IPS-15b (cell line): Measurements from ENCODE around the gene CHDH.

Experiments
- H3K27me3 ChIP-seq: one replicate; pipeline ENCODE4 v1.6.1; 2013; ENCODE audit warnings: low read length; ENCODE audit not compliant: control insufficient read depth, insufficient read depth
- H3K36me3 ChIP-seq: one replicate; pipeline ENCODE4 v1.6.1; 2013; ENCODE audit warnings: low read length; ENCODE audit not compliant: control insufficient read depth, insufficient read depth
- H3K4me1 ChIP-seq: one replicate; pipeline ENCODE4 v1.6.1; 2013; ENCODE audit warnings: mild to moderate bottlenecking, low read length; ENCODE audit not compliant: control insufficient read depth, insufficient read depth
- H3K4me3 ChIP-seq: one replicate; pipeline ENCODE4 v1.5.1; 2013; ENCODE audit warnings: low read depth, low read length
- H3K9ac ChIP-seq: one replicate; pipeline ENCODE4 v1.6.1; 2013; ENCODE audit warnings: low read depth, mild to moderate bottlenecking, low read length
- H3K9me3 ChIP-seq: one replicate; pipeline ENCODE4 v1.6.1; 2013; ENCODE audit warnings: mild to moderate bottlenecking, low read length; ENCODE audit not compliant: control insufficient read depth, insufficient read depth

CHDH gene

DNA sequence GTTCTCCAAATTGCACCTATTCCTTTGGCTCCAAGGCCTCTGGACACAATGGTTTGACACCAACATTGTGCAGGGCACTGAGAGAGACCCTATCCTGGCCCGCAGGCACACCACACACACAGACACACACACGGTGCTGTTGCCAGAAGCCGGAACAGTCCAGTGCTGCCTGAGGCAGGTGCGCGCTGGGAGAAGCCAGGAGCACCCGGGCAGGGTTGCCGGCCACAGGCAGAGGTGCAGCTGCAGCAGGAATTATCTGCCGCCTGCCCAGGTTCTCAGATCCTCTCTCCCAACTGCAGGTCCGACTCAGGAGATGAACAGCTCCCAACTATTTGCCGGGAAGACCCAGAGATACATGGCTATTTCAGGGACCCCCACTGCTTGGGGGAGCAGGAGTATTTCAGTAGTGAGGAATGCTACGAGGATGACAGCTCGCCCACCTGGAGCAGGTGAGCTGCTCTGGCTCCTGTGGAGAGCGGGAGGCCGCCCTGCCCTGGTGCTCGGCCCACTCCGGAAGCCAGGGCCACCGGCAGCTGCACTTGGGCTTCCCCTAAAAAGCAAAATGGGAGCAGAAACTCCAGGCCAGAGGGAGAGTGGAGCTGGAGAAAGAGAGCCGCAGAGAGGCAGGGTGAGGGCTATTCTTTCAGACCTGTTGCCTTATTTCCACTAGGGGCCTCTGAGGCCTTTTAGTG lies 42.9 kb downstream of the CHDH start:
- Histone ChIP-seq H3K27me3 (no peaks in the 10 kb centered on the region), H3K4me3 (no peak overlapping the region), H3K4me1 (no peaks in the 10 kb centered on the region), H3K9me3 (no peaks in the 10 kb centered on the region), H3K9ac (no peak overlapping the region), H3K36me3 (no peaks in the 10 kb centered on the region)

DNA sequence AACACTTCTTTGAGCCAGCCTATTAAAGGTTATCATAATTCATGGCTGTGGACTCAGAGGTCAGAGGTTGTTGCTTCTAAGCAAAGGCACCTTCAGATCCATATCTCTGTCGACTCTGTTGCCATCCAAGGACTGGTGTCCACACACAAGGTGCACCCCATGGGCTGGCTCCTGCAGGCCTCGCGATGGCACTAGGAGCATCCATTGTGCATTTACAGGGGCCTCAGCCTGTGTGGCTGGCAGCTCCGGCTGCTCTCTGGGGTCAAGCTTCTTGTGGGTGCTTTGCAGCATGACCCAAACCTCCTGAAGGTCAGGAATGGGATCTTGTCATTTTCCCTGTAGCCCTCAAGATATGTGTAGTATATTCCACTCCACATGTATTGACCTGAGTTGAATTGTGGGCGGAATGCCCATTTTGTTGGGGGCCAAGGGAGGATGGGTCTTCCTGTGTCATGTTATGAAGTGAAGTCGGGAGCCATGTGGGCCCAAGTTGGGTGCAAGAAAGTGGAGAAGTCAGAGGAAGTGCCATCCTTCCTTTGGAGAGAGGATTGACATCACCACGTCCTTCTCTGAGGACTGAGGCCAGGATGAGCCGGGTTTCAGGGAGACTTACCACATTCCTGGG lies 43.9 kb downstream of the CHDH start:
- Histone ChIP-seq H3K4me1 (no peaks in the 10 kb centered on the region), H3K36me3 (no peaks in the 10 kb centered on the region), H3K9me3 (no peaks in the 10 kb centered on the region), H3K9ac (no peak overlapping the region), H3K27me3 (no peaks in the 10 kb centered on the region), H3K4me3 (no peak overlapping the region)

DNA sequence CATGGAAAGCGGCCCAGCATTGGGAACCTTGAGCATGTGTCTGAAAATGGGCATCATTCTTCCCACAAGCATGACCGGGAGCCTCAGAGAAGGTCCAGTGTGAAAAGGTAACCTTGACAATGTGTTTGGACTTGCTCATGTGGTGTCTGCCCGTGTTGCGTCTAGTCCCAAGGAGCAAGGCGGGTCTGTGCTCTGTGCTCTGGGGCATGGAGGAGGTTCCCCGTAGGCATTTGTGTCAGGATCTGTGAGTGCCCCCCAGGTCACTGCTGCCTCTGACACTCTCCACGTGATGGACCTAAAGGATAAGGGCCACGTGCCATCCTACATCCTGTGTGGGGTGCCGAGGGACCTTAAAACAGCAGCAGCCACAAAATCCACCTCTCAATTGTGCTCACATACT lies 44.9 kb downstream of the CHDH start:
- no peak overlapping the region for H3K9ac ChIP-seq
- H3K4me1 ChIP-seq, result no peaks in the 10 kb centered on the region
- H3K36me3 ChIP-seq, result no peaks in the 10 kb centered on the region
- no peak overlapping the region for H3K4me3 ChIP-seq
- H3K27me3 ChIP-seq, result no peaks in the 10 kb centered on the region
- no peaks in the 10 kb centered on the region for H3K9me3 ChIP-seq

DNA sequence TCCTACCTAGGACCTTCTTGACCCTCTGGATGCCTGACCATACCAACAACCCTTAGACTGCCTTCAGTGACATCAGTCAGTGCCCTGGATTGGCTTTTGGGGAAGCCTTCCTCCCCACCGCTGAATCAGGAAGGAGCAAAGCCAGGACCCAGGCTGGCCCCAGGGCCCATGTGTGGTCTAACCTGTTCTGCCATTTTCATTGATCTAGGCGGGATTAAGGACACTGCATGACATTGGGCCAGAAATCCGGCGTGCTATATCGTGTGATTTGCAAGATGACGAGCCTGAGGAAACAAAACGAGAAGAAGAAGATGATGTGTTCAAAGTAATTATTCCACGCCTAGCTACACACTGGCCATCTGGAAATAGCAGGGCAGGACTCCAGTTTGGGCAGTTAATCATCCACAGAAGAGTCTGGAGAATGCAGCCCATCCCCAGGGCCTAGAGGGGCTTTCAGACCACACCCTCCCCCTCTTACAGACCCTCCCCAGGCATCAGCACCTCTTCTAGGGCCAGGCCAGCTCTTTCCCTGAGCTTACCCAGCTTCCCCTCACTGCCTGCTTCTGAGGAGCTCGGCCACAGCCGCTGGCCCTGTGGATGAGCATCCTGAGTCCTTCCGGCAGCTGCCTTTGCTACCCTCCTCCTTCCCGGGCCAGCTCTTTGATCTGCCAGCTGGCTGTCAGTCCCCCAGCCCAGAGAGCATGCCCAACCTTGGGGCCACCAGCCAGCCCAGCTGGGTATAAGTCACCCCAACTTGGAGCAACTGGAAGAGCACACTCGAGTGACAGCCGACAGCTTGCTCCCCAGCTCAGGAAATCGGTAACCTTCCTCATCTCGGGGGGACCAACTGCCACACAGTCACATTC lies 45.9 kb downstream of the CHDH start:
- H3K4me1 ChIP-seq, result no peaks in the 10 kb centered on the region
- no peaks in the 10 kb centered on the region for H3K36me3 ChIP-seq
- H3K4me3 ChIP-seq, result no peak overlapping the region
- H3K9ac ChIP-seq, result no peak overlapping the region
- no peaks in the 10 kb centered on the region for H3K9me3 ChIP-seq
- H3K27me3 ChIP-seq, result no peaks in the 10 kb centered on the region

DNA sequence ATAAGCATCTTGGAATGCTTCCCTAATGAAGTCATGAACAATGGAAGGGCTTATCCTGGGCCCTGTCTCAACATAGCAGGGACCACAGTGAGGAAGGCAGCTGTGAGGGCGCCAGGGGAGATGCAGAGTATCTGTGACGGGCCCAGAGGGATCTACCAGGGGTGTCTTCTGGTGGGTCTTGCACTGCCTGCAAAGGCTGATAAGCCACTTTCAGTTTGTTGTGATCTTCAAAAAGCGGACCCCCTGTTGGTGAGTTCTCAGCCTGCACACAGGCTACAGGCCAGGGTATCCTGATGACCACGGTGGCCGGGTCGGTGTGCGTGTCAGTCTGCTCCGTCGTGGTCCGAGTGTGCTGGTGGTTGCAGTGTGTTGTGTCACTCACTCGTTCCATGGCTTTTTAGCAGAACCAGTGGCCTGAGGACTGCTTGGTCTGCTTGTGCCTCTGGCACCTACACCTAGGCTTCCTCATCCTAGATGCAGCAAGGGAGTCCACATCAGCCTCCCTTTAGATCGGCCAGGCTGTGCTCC lies 46.8 kb downstream of the CHDH start:
- Histone ChIP-seq H3K9ac (no peak overlapping the region), H3K27me3 (no peaks in the 10 kb centered on the region), H3K4me3 (no peak overlapping the region), H3K4me1 (no peaks in the 10 kb centered on the region), H3K36me3 (no peaks in the 10 kb centered on the region), H3K9me3 (no peaks in the 10 kb centered on the region)

DNA sequence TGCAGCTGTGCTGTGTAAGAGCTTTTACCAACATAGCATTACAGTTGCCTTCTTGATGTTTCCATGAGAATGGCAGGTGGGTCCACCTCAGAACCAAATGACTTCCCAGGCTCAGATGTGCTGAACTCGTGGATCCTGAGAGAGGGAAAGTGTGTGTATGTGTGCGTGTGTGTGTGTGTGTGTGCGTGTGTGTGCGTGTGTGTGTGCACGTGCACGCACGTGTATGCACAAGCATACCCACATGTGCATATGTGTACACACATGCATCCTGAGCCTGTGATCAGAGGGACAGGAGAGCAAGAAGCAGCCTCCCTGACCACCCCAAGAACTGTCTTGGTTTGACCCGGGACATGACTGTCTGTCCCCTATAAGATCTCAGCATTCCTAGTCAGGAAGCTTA lies 48.1 kb downstream of the CHDH start:
- no peaks in the 10 kb centered on the region for H3K27me3 ChIP-seq
- no peak overlapping the region for H3K4me3 ChIP-seq

DNA sequence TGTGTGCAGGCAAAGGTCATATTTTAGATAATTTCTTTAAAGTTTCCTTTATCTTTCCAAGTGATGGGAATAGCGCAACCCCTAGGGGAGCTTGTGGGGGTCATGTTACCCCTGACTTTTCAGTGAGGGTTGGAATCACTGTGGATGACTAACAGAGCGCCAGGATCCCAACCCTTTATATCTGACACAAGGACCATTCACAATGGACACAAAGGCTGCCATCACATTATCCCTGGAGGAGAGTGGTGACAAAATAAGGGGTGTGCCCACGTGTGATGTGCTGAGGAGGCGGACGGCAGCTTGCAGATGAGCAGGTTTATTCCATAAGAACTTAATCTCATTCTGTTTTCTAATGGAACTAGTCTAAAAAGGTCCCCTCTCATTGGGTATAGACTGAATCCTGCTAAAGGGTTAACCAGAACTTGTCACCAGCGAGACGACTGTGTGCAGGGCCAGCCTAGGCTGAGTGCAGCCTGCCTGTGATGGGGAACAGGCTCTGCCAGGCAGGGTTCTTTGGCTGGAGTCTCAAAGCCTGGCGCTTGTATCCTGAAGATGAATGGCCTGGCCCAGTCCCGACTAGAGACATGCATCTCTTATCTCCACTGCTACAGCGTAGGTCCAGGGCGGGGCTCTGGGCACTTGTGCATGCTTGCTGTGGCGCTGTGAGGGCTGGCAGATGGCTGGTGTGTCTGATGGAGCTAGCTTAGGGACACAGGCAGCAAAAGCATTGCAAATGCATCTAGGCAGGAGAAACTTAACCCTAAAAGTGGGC lies 50.2 kb downstream of the CHDH start:
- Histone ChIP-seq H3K27me3 (no peaks in the 10 kb centered on the region), H3K9me3 (no peaks in the 10 kb centered on the region), H3K4me3 (no peak overlapping the region), H3K9ac (no peak overlapping the region), H3K36me3 (no peaks in the 10 kb centered on the region), H3K4me1 (no peaks in the 10 kb centered on the region)

More for the DNA sequence above, 48.1 kb downstream of the CHDH start:
- Histone ChIP-seq H3K9ac (no peak overlapping the region), H3K4me1 (no peaks in the 10 kb centered on the region), H3K9me3 (no peaks in the 10 kb centered on the region), H3K36me3 (no peaks in the 10 kb centered on the region)

DNA sequence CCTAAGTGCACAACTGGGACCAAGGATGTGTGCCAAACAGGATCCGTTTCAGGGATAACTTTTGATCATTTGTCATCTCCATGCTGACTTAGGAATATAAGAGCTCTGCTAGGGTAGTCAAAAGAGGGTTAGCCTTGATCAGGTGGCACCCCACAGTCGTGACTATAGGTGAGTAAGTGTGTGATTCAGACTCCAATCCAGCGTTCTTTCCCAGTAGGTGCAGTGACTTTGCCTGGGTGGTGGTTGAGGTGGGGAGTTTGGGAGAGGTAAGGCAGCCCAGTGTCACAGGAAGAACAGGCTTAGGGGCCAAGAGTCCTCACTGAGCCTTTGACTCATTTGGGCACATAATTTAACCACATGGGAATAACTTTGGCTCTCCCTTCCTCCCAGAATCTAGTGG lies 51.0 kb downstream of the CHDH start:
- Histone ChIP-seq H3K9me3 (no peaks in the 10 kb centered on the region), H3K27me3 (no peaks in the 10 kb centered on the region), H3K4me3 (no peak overlapping the region), H3K9ac (no peak overlapping the region), H3K4me1 (no peaks in the 10 kb centered on the region), H3K36me3 (no peaks in the 10 kb centered on the region)

DNA sequence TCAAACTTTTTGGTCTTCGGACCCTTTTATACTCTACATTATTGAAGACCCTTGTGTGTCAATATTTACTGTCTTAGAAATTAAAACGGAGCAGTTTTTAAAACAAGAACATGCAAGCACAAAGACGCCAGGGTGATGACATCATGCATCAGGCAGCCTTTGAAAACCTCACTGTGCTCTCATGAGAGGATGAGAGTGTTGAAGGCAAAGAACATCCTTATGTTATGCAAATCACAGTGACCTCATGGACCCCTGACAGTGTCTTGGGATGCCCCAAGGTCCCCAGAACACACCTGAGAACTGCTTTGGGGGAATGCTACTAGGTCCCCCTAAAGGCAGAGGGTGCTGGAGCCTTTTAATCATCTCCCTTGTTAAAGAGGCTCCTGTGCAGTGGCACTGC lies 51.6 kb downstream of the CHDH start:
- Histone ChIP-seq H3K4me1 (no peaks in the 10 kb centered on the region), H3K9me3 (no peaks in the 10 kb centered on the region), H3K4me3 (no peak overlapping the region), H3K9ac (no peak overlapping the region), H3K36me3 (no peaks in the 10 kb centered on the region), H3K27me3 (no peaks in the 10 kb centered on the region)

DNA sequence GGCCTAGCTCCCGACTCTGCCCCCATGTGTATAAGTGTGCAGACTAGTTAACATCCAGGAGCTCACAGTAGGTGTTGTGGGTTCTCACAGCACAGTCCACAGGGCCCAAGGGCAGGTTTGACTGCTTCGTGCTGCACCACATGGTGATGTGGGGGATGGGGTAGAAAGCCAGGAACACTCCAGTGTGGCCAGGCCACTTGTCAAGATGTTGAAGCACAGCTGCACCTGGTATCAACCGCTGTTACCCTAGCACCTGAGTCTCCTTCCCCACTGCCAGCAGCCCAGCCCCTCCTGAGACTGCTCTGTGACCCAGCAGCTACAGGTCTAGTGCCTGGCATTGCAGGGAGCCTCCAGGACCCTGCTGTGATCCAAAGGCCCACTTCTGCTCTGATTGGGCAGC lies 53.4 kb downstream of the CHDH start:
- Histone ChIP-seq H3K4me1 (no peaks in the 10 kb centered on the region), H3K36me3 (no peaks in the 10 kb centered on the region), H3K4me3 (no peak overlapping the region), H3K9me3 (no peaks in the 10 kb centered on the region), H3K27me3 (no peaks in the 10 kb centered on the region), H3K9ac (no peak overlapping the region)

DNA sequence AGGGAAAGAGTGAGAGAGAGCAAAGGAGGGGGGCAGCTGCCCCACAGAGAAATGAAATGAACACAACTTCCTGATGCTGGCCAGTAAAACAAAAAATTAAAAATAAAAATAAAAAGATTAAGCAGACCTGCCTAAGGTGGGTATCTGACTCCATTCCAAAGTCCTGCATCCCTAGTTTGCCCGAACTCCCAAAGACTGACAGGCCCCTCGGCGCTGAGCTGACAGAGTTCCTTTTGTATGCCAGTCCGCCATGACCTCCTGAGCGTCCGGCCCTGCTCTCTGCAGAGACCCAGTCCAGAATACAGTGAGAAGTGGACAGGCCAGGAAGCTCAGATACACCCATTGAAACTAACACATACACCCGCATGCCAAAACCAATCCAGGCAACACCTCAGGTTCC lies 54.9 kb downstream of the CHDH start:
- no peaks in the 10 kb centered on the region for H3K27me3 ChIP-seq

More for the DNA sequence above, 54.9 kb downstream of the CHDH start:
- Histone ChIP-seq H3K9ac (no peak overlapping the region), H3K4me1 (no peaks in the 10 kb centered on the region), H3K9me3 (no peaks in the 10 kb centered on the region), H3K4me3 (no peak overlapping the region), H3K36me3 (no peaks in the 10 kb centered on the region)
